GM12873 (cell line): ENCODE results near the gene CAPN7.

Experiments
- TF ChIP-seq, protein P1 (sequence below): IDR thresholded peaks from 2 replicates; pipeline ENCODE4 v1.5.1; 2012; ENCODE audit warnings: low read depth, mild to moderate bottlenecking, moderate library complexity, low read length, control low read depth; ENCODE audit not compliant: insufficient read depth; ENCODE audit errors: missing control alignments

The CAPN7 gene

DNA sequence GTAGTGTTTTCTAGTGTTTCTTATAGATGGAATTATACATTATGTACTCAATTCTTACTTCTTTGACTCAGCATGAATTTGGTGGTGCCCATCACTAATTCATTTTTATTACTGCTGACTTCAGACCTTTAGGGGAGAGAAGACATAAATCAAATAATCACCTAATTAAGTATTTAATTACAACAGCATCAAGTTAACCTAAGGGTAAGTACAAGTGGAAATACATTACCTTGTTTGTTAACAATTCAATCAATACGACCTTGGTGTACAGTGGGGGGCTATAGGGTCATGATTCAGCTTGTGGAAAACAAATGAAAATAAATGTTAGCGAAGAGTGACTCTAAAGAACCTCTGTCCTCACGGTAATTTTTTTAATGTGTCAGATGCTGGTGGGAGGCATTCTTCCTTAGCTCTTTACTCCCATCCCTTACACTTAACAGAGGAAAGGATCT is 538 bp upstream of the CAPN7 start:
- TF ChIP-seq, protein P1, sequence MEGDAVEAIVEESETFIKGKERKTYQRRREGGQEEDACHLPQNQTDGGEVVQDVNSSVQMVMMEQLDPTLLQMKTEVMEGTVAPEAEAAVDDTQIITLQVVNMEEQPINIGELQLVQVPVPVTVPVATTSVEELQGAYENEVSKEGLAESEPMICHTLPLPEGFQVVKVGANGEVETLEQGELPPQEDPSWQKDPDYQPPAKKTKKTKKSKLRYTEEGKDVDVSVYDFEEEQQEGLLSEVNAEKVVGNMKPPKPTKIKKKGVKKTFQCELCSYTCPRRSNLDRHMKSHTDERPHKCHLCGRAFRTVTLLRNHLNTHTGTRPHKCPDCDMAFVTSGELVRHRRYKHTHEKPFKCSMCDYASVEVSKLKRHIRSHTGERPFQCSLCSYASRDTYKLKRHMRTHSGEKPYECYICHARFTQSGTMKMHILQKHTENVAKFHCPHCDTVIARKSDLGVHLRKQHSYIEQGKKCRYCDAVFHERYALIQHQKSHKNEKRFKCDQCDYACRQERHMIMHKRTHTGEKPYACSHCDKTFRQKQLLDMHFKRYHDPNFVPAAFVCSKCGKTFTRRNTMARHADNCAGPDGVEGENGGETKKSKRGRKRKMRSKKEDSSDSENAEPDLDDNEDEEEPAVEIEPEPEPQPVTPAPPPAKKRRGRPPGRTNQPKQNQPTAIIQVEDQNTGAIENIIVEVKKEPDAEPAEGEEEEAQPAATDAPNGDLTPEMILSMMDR: no peak

DNA sequence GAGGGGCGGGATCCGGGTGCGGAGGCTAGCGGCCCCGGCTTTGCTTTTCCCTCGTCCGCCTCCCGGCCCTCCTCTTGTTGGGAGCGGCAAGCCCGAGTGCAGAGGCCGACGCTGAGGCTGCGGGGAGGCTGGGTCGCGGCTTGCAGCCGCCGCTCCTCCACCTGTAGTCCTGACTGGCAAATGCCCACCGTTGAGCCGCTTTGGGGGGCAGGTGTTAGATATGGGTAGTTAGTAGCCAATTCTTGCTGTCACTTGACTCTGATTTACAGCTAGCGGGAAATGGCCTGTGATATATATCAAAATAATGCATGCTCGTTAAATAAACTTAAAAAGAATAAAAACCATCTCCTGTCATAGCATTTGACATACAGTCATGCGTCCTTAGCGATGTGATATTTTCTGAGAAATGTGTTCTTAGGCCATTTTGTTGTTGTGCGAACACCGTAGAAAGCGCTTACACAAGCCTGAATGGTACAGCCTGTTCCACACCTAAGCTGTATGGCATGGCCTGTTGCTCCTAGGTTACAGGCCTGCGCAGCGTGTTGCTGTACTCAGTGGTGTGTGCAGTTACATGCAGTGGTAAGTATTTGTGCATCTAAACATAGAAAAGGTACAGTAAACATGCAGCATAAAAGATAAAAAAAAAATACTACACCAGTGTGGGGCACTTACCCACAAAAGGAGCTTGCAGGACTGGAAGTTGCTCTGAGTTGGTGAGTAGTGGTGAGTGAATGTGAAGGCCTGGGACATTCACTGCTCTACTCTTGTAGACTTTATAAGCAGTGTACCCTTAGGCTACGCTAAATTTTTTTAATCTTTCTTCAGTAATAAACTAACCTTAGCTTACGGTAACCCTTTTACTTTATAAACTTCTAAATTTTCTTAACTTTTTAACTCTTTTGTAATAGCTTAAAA is 873 bp downstream of the CAPN7 start:
- TF ChIP-seq, protein P1: no peak

DNA sequence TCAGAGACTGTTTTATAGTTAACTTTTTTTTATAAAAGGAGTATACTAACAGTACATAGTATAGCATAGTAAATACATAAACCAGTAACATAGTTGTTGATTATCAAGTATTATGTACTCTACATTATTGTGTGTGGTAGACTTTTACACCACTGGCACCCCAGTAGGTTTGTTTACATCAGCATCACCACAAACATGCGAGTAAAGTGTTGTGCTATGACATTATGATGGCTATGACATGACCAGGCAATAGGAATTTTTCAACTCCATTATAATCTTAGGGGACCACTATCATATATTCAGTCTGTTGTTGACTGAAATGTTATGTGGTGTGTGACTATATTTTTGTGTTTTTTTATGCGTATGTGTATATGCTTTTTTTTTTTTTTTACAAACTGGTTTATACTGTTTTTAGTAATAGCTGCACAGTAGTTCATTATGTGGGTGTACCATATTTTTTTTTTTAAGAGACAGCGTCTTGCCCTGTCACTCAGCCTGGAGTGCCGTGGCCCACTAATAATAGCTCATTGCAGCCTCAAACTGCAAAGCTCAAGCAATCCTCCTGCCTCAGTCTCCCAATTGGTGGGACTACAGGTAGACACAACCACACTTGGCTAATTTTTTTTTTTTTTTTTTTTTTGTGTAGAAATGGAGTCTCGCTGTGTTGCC is 1.9 kb downstream of the CAPN7 start:
- TF ChIP-seq, protein P1: no peak

DNA sequence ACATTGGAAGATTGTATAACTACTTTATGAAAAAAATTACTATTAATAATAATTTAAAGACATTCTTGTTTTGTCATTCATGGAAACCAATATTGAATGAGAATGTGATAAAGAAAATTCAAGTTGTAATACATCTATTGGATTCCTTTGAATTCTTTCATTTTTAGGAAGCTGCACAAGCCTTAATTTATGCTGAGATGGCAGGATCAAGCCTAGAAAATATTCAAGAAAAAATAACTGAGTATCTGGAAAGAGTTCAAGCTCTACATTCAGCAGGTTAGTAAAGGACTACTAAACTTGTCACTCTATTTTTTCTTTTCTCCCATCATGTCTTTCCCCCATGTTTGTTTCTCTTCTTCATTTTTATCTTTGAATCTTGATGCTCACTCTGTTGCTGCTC is 5.9 kb downstream of the CAPN7 start:
- TF ChIP-seq, protein P1: no peak

DNA sequence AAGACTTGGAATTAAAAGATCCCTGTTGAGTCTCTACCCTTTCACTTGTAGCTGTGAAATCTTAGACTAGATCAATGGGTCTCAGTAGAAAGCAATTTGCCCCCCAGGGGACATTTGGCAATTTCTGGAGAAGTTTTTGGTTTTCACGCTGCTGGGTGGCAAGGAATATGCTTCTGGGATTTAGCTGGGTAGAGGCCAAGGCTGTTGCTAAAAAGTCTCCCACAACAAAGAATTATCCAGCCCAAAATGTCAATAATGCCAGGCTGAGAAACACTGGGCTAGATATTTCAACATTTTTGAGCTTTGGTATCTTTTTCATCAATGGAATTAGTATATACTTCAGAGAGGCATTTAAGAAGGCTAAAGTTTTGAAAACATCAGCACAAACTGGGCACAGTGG is 8.7 kb downstream of the CAPN7 start:
- TF ChIP-seq, protein P1: no peak

DNA sequence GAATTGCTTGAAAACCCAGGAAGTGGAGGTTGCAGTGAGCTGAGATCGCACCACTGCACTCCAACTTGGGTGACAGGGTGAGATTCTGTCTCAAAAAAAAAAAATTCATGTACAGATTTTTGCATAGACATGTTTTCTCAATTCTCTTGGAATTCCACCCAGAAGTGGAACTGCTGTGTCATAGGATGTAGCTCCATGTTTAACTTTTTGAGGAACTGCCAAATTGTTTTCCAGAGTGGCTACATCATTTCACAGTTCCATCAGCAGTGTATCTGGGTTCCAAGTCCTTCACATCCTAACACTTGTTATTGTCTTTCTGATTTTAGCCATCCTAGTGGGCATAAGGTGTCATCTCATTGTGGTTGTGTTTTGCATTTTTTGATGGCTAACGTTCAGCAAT is 9.9 kb downstream of the CAPN7 start:
- TF ChIP-seq, protein P1: peak; percentile 11

DNA sequence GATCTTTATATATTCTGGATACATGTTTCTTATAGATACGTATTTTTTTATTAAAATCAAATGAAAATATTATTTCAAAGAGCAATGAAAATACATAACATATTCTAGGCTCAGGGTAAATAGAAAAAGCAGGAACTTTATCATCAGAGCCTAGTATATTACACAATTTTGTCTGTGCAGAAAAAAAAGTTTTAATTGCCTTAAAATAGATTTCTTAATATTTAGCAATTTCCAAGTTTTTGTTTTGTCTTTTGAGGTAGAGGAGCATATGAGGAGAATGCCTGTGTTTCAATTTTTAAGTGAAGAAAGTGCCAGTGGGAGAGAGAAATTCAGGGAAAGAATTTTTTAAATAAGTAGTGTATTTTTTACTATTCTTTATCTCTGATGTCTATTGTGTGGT is 10.5 kb downstream of the CAPN7 start:
- TF ChIP-seq, protein P1: no peak
